NCI-H774 (cell line): ENCODE data around the gene ARMC3.
"Not testable (repeated sequence)": the region's sequence is repeated elsewhere in the genome, so short reads cannot be mapped to it uniquely, and the experiment has no call there.

ENCODE experiments used
- DNase-seq: peaks from one replicate; lab custom pipeline; 2025; lab: John Stamatoyannopoulos, UW

The ARMC3 gene

DNA sequence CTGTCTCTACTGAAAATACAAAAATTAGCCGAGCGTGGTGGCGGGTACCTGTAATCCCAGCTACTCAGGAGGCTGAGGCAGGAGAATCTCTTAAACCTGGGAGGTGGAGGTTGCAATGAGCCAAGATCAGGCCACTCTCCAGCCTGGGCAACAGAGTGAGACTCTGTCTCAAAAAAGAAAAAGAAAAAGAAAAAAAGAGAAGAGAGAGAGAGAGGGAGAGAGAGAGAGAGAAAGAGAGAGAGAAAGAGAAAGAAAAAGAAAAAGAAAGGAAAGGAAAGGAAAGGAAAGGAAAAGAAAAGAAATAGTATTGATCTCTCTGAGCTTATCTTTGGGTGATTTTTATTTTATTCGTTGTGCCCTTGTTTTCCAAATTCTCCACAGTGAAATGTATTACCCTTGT, 1.2 kb downstream of the ARMC3 start:
- DNase-seq: not testable (repeated sequence)

- no peak for DNase-seq
These were observed 4.1 kb downstream of the ARMC3 start for GRCh38 chr10:22931948-22932347.

DNA sequence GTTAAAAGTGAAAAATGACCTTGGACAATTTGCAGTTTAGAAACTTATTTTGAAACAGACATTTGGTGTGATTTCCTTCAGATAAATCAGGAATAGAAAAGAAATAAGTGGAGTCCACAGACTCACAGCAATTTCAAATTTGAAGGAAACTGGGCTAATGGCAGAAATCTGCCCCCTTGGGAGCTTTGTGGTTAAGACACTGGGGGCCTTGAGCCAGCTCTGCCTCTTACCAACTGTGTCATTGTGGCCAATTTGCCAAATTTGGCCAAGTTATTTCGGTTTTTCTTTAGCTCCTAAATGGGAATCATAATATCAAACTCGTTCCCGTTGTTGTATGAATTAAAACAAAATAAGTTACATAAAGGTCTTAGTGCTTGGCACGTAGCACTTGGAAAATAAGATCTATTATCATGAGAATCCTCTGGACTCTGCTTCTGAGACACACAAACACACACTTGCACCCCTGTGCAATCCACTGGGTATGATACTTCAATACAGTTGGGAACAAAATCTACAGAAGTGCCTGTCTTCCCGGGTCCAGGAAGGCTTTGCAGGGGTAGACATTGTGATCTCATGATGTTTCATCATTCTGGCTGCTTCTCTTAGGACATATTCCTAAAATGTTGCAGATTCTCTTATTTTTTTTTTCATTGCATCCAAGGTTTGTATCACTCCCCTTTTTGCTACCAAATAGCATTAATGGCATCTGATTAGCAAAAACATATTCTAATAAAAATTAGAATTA, 4.9 kb downstream of the ARMC3 start:
- DNase-seq: no peak

DNA sequence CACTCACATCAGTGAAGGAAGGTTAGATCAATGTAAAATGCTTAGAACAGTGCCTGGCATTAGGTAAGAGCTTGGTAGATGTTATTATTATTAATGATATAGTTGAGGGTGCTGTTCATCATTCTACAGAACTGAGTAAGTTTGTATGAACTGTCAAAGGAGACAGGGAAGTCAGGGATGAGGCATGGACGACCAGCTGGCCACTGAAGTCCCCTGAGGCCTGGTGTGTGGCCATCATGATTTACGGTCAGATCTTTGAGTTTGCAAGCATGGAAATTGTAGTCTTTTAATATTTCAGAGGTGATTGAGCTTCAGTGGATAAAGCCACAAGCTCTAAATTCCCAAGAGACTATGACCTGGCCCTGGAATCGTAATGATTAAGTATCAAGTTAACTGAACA, 6.9 kb downstream of the ARMC3 start:
- no peak for DNase-seq

DNA sequence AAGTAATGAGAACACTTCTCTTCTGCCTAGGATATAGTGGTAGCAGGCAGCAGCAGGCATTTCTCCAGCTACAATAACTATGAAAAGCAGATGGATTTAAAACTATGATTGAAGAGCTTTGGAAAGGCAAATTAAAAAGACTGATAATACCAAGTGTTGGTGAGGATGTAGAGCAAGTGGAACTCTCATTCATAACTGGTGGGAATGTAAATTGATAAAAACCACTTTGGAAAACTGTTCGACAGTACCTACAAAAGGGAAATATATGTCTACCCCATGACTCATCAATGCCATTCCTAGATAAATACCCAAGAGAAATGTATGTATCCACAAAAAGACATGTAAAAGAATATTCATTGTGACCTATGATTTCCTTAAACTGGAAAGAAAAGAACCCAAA, 14.6 kb downstream of the ARMC3 start:
- DNase-seq: no peak

DNA sequence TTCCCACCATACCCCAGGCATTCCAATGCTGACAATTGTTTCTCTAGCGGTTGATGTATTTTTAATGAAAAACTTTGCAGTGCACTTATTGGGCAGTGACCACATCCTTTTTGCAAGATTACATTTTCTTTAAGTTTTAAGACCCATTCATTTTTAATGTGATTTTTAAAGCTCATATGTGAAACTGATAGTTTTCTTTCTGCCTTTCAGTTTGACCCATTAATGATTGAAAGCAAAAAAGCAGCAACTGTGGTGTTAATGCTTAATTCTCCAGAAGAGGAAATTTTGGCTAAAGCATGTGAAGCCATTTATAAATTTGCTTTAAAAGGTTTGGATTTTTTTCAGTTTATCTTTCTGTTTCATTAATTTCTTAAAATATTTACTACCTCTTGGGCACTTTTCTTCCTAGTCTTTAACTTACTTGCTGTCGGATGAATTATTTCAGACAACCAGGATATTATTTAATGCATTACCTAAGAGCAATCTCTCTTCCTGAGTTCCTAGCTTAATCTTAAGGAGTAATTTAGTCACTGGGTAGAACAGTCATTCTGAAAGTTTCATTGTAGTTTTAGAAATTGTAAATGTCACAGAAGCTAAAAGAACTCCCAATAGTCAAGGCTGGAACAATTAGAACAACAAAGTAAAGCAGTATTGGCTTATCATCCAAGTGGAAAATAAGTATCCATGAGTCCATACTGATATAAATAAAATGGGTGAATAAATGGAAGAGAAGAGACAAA, 18.3 kb downstream of the ARMC3 start:
- DNase-seq: no peak

DNA sequence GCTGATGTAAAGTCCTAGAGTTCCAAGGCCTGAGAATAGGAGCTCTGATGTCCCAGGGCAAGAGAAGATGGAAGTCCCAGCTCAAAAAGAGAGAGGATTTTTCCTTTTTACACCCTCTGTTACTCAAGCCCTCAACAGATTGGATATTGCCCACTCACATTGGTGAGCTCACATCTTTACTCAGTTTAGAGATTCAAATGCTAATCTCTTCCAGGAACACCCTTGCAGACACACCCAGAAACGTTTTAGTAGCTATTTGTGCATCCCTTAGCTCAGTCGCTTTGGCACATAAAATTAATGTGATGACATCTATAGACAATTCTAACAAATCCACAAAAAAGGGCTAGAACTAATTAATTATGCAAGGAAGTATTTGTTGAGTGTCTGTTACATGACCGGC, 27.1 kb downstream of the ARMC3 start:
- no peak for DNase-seq

DNA sequence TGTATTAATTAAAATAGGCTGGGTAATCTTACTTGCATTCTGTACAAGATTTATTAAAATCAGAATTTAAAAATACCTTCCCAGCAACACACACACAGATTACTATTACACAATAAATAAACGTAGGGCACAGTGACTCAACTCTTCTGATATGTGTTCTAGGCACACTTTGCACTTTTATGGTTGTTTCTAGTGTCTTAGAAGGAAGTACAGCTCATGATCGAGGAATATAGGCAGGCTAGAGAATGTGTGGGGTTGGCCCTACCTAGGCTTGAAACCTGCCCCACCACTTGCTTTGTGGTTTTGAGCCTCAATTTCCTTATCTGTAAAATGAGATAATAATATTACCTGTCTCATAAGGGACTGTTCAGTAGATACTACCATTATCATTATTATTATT, 30.5 kb downstream of the ARMC3 start:
- DNase-seq: no peak

DNA sequence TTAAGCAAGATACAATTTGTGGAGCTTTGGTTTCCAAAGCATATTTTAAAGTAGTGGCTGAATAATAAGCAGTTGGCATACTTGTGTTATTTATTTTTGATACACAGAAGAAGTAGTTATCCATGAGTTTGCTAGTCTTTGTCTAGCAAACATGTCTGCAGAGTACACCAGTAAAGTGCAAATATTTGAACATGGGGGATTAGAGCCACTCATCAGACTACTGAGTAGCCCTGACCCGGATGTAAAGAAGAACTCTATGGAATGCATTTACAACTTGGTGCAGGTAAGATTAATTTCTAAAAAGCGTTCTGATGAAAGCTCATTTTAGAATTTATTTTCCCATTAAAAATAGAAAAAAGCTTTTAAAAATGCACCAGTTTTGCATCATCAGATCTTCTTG, 31.4 kb downstream of the ARMC3 start:
- peak; percentile 50 for DNase-seq

- DNase-seq: no peak
These were observed 32.1 kb downstream of the ARMC3 start for GRCh38 chr10:22959950-22960349.

- DNase-seq: no peak
These were observed 35.0 kb downstream of the ARMC3 start for GRCh38 chr10:22962817-22963216.

DNA sequence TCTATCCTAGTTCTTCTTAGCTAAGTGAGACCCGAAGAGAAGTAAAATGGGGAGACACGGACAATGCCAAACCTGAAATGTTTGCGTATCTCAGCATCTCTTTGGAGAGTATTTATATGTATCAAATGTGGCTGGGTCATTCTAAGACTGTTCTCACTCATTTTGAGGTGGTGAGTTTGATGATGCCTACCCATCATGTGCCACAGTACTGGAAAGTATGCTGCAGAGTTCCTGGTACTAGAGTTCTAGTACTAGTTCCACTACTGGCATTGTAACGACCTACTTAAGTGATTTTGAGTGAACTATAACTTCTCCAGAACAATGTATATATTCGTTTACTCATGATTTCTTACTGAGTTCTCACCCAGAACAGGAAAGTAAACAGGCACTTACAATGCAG, 41.9 kb downstream of the ARMC3 start:
- no peak for DNase-seq

- no peak for DNase-seq
These were observed 48.7 kb downstream of the ARMC3 start for GRCh38 chr10:22976534-22976933.

GRCh38 chr10:22977751-22978150, 49.9 kb downstream of the ARMC3 start:
- no peak for DNase-seq

DNA sequence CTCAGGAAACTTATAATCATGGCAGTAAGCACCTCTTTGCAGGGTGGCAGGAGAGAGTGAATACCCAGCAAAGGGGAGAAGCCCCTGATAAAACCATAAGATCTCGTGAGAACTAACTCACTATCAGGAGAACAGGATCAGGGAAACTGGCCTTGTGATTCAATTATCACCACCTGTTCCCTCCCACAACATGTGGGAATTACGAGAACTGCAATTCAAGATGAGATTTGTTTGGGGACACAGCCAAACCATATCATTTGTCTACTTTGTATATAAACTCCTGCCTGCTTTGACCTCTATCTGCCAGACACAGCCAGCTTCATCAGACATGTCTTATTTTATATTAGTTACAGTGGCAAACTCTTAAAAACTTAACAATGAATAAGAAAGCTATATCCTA, 50.4 kb downstream of the ARMC3 start:
- no peak for DNase-seq

- no peak for DNase-seq
These were observed 51.1 kb downstream of the ARMC3 start for GRCh38 chr10:22978918-22979317.

GRCh38 chr10:22980822-22981221, 53.0 kb downstream of the ARMC3 start:
- DNase-seq: no peak

GRCh38 chr10:22984066-22984465, 56.2 kb downstream of the ARMC3 start:
- DNase-seq: no peak

DNA sequence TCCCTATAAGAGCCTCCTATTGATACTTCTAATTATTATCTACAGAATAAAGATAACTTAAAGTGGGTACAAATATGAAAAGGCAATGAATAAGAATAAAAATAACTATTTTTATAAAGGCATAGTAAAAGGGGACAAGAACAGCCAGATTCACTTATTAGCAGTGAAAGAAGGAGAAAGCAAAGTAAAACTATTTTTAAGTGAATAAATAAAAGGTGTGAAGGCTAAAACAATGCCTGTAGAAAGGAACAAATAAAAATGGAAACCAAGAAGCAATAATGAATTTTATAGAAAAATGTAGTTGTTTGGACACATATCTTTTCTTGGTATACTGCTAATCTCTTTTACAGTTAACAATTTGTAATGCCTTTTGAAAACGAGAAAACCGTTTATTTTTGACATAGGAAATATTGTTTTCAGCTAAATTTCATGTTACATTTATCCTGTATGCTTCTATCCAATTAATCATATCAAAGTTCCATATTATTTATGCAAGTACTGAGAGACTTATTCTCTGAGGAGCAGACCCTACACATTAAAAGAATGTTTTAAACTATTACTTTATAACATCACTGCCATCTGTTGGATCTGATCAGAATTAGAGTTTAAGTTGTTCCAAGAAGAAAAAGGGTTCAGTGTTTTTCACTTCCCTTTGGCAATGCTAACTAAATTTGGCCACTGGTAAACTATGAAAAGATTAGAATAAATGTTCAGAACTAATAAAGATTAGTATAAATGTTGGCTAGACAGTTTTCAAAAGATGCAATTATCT, 59.1 kb downstream of the ARMC3 start:
- DNase-seq: peak; percentile 25

DNA sequence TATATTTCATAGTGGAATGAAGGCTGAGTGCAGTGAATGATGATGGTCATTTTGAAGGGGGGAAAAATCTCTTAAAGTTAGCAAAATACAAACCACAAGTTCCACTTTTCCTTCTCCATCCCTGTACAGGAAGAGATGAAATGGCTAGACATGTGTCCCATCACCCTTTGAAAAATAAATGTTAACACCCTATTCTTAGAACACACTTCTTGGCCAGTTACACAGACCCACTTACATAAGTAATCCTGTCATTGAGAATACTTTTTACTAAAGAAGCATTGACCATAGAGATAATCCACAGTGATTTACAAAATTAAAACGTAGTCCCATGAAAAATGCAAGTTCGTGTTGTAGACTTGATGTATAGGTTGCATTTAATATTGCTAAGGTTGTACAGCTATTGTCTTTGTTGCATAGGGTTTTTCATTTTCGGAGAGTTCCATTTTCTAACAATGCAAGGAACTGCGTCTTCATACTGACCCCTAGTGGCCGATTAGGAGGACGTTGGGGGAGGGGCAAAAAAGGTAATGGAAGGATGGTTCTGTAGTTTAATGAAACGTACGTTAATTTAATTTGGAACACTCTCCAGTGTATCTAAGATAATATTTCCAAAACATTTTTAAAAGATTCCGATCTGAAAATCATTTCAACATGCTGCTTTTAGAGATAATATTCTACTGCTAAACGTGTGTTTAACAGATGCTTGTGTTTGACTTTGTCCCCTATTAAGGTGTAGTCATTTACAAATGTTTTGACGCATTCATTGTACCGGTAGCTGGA, 60.9 kb downstream of the ARMC3 start:
- peak; percentile 50 for DNase-seq

DNA sequence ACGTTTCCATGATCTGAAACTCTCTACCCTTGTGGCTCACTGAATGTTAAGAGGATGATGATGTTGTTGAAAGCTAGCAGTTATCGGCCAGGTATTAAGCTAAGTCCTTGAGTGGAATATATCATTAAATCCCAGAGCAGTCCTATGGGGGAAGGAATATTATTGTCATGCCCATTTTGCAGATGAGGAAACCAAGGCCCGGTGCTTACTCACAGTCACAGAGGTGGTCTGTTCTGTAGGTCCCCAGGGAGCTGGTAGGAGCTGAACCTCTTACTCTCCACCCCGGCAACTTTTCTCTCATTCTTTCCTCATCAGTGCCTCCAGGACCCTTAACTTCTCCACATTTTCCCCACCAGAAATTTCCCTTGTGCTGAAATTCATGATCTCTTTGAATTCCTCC, 62.6 kb downstream of the ARMC3 start:
- DNase-seq: no peak

- DNase-seq: peak; percentile 10
These were observed 64.2 kb downstream of the ARMC3 start for GRCh38 chr10:22992075-22992474.
